ENCODE measurements around the gene BANP. TPM values are rescaled to one million over a fixed set of nuclear protein-coding genes. Genes with fewer than 3 reads are reported as not detected.

Gene BANP
- polyA plus RNA-seq, 1 of the 3 experiments (the other 2 are of a cell fraction): 16.8 TPM

GRCh38 chr16:88103011-88103410, 151.8 kb downstream of the BANP start:
- TF ChIP-seq FOSL2 (IDR thresholded peaks at IDR 0.05; ENCODE audit: borderline replicate concordance, low read depth) (no peak), MXI1 (IDR thresholded peaks at IDR 0.05; ENCODE audit: low read depth, low read length) (no peak), RAD21 (IDR thresholded peaks at IDR 0.05; ENCODE audit: low read length) (no peak), GATA2 (CRISPR knock-in tag; IDR thresholded peaks at IDR 0.05) (no peak), SMC3 (IDR thresholded peaks at IDR 0.05; ENCODE audit: low read depth, low read length) (no peak), TCF12 (IDR thresholded peaks at IDR 0.05) (no peak), YY1 (IDR thresholded peaks at IDR 0.05; ENCODE audit: low read depth) (no peak), TEAD4 (IDR thresholded peaks at IDR 0.05; ENCODE audit: borderline replicate concordance, insufficient read depth) (no peak), SIN3A (IDR thresholded peaks at IDR 0.05; ENCODE audit: borderline replicate concordance, low read depth, low read length) (no peak), GABPA (IDR thresholded peaks at IDR 0.05; ENCODE audit: low read depth) (no peak), NFIC (IDR thresholded peaks at IDR 0.05; ENCODE audit: borderline replicate concordance) (no peak), CTCF (IDR thresholded peaks at IDR 0.05) (no peak), IRF3 (IDR thresholded peaks at IDR 0.05; ENCODE audit: low read depth, low read length) (no peak), REST (IDR thresholded peaks at IDR 0.05; ENCODE audit: low read depth, low read length) (no peak)
- POLR2A ChIA-PET: no interaction called here

More at GRCh38 chr16:88103011-88103410, 151.8 kb downstream of the BANP start:
- Histone ChIP-seq H3K4me1 (ENCODE audit: control insufficient read depth in 1 of 2, insufficient read depth in 2 of 2, low read depth in 1 of 2, low read length in 1 of 2) (peaks cover 0 to 37% of the 10 kb centered on the region in 2 experiments; a peak in 1 of 4 replicates), H3K9me3 (no peaks in the 10 kb centered on the region), H3K27me3 (ENCODE audit: insufficient read depth) (peaks cover 6% of the 10 kb centered on the region; the same call in 1 of the 2 replicates), H3F3A (replicated peaks; ENCODE audit: insufficient read depth) (no peaks in the 10 kb centered on the region), H4K20me1 (ENCODE audit: insufficient read depth) (no peaks in the 10 kb centered on the region), H3K36me3 (replicated peaks in 1 of 2; ENCODE audit: control insufficient read depth in 1 of 2, insufficient read depth in 2 of 2, low read length in 1 of 2) (no peaks in the 10 kb centered on the region), H3K9ac (no peak overlapping the region), H3K4me3 (ENCODE audit: low read depth in 2 of 2, low read length in 1 of 2) (no peak overlapping the region), H3K79me2 (ENCODE audit: insufficient read depth) (no peaks in the 10 kb centered on the region), H3K4me2 (no peak overlapping the region), H3K9me2 (no peaks in the 10 kb centered on the region), H2AFZ (ENCODE audit: low read depth) (no peak overlapping the region), H3K27ac (ENCODE audit: low read depth in 2 of 2, low read length in 1 of 2) (peak overlapping the region in 1 of 2 experiments; percentile 29; a peak in 1 of 4 replicates)
- 90% methylated on average over 11 of the region's 15 CpGs for WGBS (ENCODE audit: low lambda C conversion rate)
- CTCF ChIA-PET: no interaction called here
- peak; percentile 12 for DNase-seq
